Daoy (cell line): ENCODE results near the gene RPUSD1. TPM values are rescaled to one million over a fixed set of nuclear protein-coding genes. Genes with fewer than 3 reads are reported as not detected.
"Not testable (repeated sequence)": the region's sequence is repeated elsewhere in the genome, so short reads cannot be mapped to it uniquely, and the experiment has no call there.

Experiments
- DNase-seq: peaks from one replicate; pipeline ENCODE4 v3.0.0-alpha.2; 2015; ENCODE audit warnings: low read depth
- total RNA-seq: library from RNA; depleted of rRNA; stranded (reverse); fragments of >200 nt; shearing (Covaris generic); gene quantifications from 2 replicates; pipeline ENCODE4 v1.2.3, GENCODE V29; 2014; rRNA removed

Gene RPUSD1, protein sequence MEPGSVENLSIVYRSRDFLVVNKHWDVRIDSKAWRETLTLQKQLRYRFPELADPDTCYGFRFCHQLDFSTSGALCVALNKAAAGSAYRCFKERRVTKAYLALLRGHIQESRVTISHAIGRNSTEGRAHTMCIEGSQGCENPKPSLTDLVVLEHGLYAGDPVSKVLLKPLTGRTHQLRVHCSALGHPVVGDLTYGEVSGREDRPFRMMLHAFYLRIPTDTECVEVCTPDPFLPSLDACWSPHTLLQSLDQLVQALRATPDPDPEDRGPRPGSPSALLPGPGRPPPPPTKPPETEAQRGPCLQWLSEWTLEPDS
- 36.9 and 38.6 TPM in 2 replicates for total RNA-seq

DNA sequence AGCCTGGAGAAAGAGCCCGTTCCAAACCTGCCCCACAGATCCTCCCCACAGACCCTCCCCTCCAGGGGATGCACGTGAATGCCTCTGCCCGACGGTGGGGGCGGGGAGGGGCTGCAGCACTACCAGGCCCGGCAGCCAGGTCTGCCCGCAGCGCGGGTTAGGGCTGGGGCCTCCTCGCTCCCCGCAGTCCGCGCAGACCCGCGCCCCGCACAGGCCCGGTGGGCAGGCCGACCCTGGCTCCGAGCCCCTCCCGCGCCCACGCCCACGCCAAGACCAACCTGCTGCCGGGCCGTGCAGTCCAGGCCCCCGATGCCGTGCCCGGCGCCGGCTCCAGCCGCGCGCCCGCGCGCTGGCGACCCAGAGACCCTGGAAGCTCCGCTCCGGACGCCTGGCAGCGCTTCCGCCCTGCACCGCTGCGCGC is at the start of gene RPUSD1:
RPUSD1 (minus strand) TSS at position 404 of the 421 bp plus-strand sequence. CDS start 644 bp downstream, outside the sequence.
- DNase-seq, result no peak

DNA sequence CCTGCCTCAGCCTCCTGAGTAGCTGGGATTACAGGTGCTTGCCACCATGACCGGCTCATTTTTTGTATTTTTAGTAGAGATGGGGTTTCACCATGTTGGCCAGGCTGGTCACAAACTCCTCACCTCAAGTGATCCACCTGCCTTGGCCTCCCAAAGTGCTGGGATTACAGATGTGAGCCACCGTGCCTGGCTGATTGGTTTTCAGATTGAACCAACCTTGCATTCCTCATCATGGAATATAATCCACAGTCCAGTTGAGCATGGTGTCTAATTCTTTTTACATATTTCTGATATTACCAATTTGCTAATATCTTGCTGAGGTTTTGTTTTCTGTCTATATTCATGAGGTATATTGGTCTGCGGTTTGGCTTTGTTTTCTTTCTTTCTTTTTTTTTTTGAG is 48.6 kb upstream of the RPUSD1 start:
- DNase-seq, result not testable (repeated sequence)

DNA sequence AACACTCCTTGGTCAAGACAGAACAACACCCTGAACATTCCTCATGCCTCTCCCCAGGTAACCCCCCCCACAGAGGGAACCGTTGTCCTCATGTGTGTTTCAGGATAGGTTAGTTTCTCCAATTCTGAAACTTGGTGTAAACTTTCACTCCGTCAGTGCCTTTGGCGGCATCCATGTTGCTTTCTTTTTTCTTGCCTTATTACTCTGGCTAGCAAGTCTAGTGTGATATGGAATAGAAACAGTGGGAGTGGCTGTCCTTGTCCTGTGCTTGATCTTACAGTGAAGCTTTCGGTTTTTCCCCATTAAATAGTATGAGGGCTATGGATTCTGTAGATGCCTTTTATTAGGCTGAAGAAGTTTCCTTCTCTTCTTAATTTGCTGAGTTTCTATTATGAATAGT is 48.0 kb upstream of the RPUSD1 start:
- DNase-seq, result no peak

DNA sequence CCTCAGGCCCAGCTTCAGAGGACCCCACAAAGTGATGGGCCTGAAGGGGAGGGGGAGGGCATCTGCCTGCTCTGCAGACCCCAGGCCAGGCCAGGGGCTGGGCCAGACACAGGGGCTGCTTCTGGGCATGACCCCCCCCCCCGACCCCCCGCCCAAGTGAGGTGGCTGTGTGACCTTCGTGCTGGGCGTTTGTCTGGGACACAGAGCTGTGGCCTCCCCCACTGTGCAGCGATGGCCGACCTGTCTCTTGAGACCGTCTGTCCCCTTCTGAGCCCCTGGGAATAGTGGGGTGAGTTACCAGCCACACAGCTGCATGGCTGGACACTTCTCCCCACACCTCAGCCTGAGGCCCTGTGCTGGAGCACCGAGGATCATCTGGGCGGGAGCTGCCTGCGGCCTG is 47.2 kb upstream of the RPUSD1 start:
- DNase-seq, result no peak

DNA sequence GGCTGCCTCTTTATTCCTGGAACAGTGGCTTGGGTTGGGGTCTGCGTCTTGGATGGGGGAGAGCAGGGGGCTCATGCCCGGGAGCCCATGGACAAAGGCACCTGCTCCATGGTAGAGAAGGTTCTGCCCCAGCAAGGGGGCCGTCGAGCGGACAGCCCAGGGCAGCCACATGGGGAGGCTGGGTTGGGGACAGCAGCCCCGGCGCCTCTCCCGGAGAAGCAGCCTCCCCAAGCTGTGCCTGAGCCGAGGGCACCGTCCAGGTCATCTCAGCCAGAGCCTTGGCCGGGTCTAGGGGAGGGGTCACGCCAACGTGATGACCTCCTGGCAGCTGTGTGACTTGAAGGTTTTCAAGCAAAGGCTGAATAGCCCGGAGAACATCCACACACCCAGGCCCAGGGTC is 45.2 kb upstream of the RPUSD1 start:
- no peak for DNase-seq

DNA sequence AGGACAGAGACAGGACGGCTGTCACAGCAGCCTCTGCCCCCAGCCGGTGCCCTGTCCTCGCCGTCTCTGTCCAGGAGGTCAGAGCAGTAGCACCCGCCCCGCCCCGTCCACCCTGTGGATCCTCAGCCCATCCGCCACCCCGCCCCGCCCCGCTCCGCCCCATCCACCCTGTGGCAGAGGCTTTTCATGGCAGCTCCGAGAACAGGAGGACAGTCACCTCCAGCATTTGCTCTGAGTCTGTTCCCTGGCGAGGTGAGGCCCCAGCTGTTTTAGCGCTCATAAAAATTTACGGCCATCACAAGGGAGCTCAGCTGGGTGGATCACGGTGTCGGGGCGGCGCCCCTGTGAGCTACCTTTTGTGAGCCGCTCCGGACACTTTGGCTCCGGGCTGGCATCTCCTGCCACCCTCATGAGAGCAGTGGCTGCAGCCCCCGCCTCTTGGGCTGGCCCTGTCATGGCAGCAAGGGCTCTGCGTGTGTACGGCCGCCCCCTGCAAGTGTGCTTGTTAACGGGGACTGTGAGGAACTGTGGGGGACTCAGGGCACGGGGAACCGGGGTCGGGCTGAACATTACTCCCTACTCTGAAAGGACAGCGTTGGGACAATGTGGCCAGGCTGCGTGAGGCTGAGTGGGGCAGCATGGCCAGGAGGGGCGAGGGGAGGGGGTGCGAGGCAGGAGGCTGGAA is 44.6 kb upstream of the RPUSD1 start:
- DNase-seq, result no peak

DNA sequence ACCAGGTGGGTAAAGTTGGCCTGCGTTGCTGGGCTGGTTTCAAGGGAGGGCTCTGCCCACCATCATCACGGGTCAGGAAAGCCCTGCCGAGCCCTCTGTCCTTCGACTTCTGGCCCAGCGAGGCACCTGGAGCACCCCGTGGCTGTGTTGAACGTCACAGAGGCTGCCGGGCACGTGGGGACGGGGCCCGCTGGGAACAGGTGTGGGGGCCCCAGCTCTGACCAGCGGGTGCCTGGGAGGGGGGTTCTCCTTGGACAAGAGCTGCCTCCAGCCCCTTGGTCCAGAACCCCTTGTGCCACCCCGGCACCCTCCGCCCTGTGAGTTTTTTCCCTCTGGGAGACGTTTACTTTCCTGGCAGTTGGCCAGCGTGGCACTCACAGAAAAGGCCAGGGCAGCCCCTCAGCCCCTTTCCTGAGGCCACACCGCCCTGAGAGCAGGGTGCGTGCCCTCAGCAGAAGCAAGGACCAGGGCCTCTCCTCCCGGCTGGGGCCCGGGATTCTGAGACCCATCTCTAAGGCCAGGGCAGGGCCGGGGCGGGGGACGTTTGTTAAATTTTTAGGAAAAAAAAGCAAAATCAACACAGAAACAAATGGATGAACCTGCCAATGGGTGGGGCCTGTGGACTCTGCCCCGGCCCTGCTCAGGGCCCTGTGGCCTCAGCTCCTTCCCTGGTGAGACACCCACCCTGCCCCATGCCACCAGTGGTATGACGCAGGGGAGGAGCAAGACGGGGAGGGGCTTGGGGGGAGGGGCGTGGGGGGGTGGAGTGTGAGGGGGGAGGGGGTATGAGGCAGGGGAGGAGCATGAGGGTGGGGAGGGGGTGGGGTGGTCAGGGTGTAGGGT is 43.6 kb upstream of the RPUSD1 start:
- DNase-seq, result no peak

DNA sequence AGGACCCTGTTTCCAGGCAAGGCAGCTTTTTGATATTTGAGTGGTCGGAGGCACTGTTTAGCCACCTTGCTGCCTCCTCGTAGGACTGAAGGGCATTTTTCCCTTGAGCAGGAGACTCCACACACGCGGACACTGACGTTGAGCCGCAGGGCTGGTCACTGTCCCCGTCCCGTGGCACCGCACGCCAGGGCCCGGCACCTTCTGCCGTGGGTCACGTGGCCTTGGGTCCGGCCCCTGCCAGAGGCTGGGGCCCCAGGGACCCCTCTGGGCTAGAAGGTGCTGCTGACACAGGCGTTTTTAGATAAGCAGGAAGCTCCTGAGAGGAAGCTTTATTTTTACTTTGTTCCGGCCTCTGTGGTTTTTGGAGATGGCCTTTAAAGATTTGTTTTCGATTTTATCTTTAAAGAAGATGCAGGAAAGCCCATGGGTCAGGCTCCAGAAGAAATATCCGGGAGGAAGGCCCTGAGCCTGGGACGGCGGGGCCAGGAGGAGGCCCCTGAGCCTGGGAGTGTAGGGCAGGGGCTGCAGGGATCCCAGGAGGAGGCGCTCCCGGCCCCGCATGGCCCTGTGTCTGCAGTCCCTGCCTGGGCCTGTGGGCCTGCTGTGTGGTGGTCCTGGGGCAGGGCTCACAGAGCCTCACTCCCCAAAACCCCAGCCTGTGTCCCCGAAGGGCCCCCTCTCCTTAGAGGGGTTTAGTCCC is 42.8 kb upstream of the RPUSD1 start:
- no peak for DNase-seq

DNA sequence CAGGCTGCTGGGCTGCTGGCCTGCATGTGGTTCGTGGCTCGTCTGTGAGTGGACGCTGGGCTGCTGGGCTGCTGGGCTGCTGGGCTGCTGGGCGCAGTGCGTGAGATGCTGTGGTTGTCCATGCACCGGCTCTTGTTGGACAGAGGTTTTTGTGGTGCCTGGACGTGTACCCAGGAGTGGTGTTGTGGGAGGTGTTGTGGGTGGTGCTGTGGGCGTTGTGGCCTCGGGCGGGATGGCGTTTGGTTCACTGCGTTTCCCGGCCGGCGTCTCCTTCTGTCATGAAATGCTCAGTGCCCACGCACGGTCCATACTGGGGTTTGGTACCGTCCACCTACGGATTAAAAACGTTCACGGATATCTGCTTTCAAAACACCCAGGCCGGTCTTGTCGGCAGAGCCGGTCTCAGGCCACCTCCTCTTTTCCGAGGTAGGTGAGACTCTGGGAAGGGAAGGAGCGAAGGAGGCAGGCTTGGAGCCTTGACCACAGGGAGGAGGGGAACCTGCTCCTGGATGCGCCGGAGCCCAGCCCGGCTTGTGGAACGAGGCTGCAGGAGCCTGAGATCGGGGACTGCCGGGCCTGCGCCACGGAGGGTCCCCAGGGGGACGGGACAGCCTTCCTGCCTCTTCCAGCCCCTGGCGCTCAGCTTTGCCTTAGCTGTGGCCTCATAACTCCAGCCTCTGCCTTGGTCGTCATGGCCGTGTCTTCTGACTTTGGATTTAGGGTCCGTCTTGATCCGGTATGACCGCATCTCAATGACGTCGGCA is 42.1 kb upstream of the RPUSD1 start:
- DNase-seq, result no peak

DNA sequence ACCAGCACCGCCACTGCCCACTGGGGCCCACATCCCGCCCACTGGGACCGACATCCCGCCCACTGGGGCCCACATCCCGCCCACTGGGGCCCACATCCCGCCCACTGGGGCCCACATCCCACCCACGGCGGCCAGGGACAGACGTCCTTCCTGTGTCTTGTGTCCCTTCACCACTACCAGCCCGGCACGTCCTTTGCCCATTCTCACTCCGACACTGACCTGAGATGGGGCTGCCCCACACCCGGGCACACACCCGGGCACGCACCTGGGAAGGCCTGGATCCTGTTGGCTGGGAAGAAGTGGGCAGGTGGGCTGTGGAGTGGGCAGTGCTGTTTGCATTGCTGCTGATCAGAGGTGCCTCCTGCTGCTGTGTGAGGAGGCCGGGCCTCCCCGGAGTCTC is 40.7 kb upstream of the RPUSD1 start:
- DNase-seq, result no peak

DNA sequence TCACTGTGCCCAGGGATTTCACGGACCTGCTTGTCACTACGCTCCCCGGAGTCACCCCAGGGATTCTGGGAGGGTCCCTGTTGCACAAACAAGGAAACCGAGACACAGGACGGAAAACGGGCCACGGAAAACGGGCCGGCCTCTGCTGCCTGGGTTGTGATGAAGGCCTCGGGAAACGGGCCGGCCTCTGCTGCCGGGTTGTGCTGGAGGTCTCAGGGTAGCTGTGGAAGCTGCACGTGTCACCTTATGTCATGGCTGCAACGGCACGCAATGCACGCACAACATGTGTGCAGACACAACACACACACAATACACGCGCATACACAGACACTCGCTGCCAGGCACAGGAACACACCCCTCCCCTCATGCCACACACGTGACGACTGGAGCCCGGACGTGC is 39.3 kb upstream of the RPUSD1 start:
- DNase-seq, result no peak

DNA sequence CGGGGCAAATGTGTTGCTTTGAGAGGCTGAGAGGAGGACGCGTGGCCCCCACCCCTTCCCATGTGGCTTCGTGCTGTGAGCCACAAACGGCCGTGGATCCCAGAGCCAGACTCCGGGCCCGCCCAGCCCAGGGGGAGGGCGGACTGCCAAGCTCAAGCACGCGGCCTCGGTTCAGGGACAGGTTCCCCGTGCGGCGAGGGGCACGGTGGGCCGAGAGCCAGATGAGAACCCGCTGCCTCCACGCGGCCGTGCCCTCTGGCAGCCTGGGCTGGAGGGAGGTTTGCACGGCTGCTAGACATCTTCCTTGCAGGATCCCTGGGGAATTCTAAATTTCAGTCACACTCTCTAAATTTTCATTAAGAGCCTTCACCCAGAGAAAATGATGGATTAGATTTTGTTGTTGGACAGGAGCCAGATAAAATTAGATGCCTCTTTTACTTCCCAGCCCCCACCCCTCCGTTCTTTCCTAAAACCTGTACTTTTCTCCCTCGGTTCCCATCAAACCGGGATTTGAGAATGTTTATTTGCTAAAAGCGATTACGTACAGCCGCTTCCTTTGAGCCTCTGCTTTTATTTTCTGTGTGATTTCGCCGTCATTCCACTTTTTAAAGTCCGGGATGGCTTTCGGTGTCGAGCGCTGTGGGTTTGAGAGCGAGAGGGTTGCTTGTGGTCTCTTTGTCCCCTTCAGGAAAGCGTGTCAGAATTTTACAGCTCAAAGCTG is 37.3 kb upstream of the RPUSD1 start:
- no peak for DNase-seq

DNA sequence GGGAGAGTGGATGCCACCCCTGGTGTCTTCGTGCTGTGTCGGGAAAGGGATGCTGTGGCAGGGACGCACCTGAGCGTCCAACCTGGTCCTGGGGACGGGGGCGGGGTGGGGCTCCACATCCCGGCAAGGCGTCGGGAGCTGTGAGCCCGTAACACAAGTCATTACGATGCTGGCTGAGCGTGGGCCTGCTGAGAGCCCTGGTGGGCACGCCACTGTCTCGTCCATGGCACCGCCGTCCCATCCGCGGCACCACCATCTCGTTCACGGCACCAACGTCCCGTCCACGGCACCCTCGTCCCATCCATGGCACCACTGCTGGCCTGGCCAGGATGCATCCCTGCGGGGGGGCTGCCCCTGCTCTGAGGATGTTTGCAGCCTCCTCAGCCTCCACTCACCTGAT is 36.4 kb upstream of the RPUSD1 start:
- DNase-seq, result no peak

DNA sequence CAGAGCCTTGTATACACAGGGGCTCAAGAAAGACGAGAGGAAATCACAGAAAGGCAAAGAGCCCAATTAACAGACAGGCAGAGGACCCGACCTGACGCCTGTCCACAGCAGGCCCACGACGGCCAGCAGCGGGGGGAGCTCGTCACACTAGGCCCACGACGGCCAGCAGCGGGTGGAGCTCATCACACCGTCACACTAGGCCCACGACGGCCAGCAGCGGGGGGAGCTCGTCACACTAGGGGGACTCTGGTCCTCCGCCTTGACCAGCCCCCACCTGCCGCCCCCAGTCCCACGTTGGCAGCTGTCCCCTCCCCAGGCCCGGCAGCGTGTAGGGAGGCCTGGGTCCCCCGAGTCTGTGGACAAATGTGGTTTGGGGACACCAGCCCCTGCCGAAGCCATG is 36.0 kb upstream of the RPUSD1 start:
- no peak for DNase-seq

DNA sequence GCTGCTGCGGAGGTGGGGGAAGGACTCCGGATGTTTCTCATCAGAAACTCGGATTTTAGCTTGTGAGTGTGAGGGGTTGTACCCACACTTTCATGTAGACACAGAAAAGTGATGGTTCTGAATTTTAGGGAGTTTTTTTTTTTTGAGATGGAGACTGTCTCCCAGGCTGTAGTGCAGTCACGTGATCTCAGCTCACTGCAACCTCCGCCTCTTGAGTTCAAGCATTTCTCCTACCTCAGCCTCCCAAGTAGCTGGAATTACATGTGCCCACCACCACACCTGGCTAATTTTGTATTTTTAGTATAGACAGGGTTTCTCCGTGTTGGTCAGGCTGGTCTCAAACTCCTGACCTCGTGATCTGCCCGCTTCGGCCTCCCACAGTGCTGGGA is 34.7 kb upstream of the RPUSD1 start:
- no peak for DNase-seq

DNA sequence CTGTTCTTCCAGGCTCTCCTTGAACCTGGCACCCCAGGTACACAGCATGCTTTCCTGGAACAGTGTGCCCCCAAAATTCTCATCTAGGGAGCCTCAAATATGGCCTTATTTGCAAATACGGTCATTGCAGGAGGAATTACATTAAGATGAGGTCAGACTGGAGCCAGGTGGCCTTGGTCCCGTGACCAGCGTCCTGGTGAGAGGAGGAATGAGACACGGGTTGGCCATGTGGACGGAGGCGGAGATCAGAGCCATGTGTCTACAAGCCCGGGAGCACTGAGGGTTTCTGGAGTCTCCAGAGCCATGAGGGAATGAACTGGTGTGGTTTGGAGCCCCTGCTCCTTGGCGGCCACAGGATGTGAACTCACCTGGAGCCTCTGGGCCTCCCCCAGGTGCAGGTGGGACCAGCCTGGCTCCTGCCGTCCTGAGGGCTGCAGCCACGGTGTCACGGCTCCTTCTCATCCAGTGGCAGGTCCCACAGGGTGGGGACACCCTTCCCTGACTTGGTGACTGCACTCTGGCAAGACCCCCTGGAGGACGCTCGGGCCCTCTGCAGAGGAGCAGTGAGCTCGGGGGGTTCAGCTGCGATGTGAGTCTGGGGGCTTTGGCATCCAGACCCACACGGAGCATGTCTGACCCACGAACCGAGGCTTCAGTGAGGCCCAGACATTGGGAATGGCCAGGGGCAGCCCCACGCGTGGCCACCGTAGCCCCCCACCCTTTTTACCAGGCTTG is 34.2 kb upstream of the RPUSD1 start:
- DNase-seq, result no peak

DNA sequence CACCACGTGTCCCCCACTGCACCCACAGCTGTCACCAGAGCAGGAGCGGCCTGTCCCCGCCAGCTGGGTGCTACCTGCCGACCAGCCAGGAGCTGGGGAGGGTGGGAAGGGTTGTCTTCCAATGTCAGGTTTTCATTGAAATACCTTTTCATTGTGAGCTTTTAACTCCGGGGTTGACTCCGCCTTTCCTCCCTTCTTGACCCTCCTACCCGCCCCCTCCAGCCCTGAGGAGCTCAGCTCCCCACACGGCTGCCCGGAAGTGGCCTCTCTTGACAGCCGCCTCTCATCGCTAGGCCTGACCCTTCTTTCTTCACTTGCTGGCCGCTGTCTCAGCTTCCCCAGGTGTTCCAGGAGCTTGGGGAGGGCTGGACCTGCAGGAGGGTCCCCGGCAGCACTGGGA is 33.6 kb upstream of the RPUSD1 start:
- no peak for DNase-seq

DNA sequence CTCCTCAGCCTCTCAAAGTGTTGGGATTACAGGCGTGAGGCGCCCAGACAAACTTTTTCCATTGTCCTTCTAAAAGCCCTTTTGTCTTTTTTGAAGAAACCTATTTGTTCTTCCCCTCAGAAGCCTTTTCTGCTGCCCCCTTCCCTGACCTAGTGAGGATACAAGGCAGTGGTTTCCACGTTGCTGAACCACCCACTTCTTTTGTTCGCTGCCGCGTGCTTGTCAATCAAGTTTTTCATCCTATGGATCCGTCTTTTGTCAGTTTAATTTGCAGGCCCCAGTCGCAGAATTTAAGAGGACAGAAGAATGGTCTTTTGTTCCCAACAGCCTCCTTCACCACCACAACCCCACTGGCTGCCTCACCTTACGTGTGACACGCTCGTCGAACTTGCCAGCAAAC is 32.6 kb upstream of the RPUSD1 start:
- no peak for DNase-seq

DNA sequence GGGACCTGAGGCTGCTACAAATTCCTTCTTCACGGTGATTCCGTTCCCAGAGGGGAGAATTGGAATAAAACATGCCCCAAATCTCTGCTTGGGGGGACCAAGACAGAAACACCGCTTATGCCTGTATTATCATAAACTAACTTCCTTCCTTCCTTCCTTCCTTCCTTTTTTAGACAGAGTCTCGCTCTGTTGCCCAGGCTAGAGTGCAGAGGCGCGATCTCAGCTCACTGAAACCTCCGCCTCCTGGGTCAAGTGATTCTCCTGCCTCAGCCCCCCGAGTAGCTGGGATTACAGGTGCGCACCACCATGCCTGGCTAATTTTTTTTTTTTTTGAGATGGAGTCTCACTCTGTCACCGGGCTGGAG is 31.8 kb upstream of the RPUSD1 start:
- not testable (repeated sequence) for DNase-seq
